ENCODE measurements around the gene NKAIN2.

The NKAIN2 gene

GRCh38 chr6:124260337-124260736, 456.7 kb downstream of the NKAIN2 start:
- H3K4me2 ChIP-seq (ENCODE audit: low read depth, low read length): no peak overlapping the region
- H4K20me1 ChIP-seq (ENCODE audit: insufficient read depth, low read length): no peaks in the 10 kb centered on the region
- no peak for DNase-seq
- H3K27me3 ChIP-seq (replicated peaks; ENCODE audit: insufficient read depth, low read length): no peaks in the 10 kb centered on the region
- H3F3A ChIP-seq (ENCODE audit: insufficient read depth, low read length): no peaks in the 10 kb centered on the region
- no peaks in the 10 kb centered on the region for H3K9me2 ChIP-seq (replicated peaks; ENCODE audit: insufficient read depth, low read length)
- no peaks in the 10 kb centered on the region for H3K79me2 ChIP-seq (ENCODE audit: low read length)
- H3K4me1 ChIP-seq (ENCODE audit: low read length): no peaks in the 10 kb centered on the region
- H3K27ac ChIP-seq (ENCODE audit: low read length): no peak overlapping the region
- H3K36me3 ChIP-seq (replicated peaks; ENCODE audit: insufficient read depth, low read length): no peaks in the 10 kb centered on the region
- H2AFZ ChIP-seq (ENCODE audit: low read length): no peak overlapping the region
- no peaks in the 10 kb centered on the region for H3K9me3 ChIP-seq (replicated peaks; ENCODE audit: insufficient read depth, low read length)
- H3K9ac ChIP-seq (ENCODE audit: low read length): no peak overlapping the region
- H3K4me3 ChIP-seq (ENCODE audit: low read length): no peak overlapping the region
- TF ChIP-seq EZH2 (optimal IDR thresholded peaks at IDR 0.05; ENCODE audit: low read depth, low read length) (no peak), CTCF (IDR thresholded peaks at IDR 0.05; ENCODE audit: low read length) (no peak), EZH2phosphoT487 (IDR thresholded peaks at IDR 0.05; ENCODE audit: low read length) (no peak)

GRCh38 chr6:124269733-124270132, 466.1 kb downstream of the NKAIN2 start:
- Histone ChIP-seq H3K9me2 (replicated peaks; ENCODE audit: insufficient read depth, low read length) (no peaks in the 10 kb centered on the region), H3K27me3 (replicated peaks; ENCODE audit: insufficient read depth, low read length) (no peaks in the 10 kb centered on the region)

GRCh38 chr6:124273701-124274100, 470.0 kb downstream of the NKAIN2 start:
- no peaks in the 10 kb centered on the region for H4K20me1 ChIP-seq (ENCODE audit: insufficient read depth, low read length)

More at GRCh38 chr6:124269733-124270132, 466.1 kb downstream of the NKAIN2 start:
- H3F3A ChIP-seq (ENCODE audit: insufficient read depth, low read length): no peaks in the 10 kb centered on the region
- H4K20me1 ChIP-seq (ENCODE audit: insufficient read depth, low read length): no peaks in the 10 kb centered on the region
- no peak for DNase-seq
- no peaks in the 10 kb centered on the region for H3K9me3 ChIP-seq (replicated peaks; ENCODE audit: insufficient read depth, low read length)
- TF ChIP-seq EZH2phosphoT487 (IDR thresholded peaks at IDR 0.05; ENCODE audit: low read length): no peak
- TF ChIP-seq EZH2 (optimal IDR thresholded peaks at IDR 0.05; ENCODE audit: low read depth, low read length): no peak
- TF ChIP-seq CTCF (IDR thresholded peaks at IDR 0.05; ENCODE audit: low read length): no peak
- no peak overlapping the region for H2AFZ ChIP-seq (ENCODE audit: low read length)
- no peaks in the 10 kb centered on the region for H3K4me1 ChIP-seq (ENCODE audit: low read length)
- no peak overlapping the region for H3K4me3 ChIP-seq (ENCODE audit: low read length)
- H3K36me3 ChIP-seq (replicated peaks; ENCODE audit: insufficient read depth, low read length): no peaks in the 10 kb centered on the region
- no peak overlapping the region for H3K4me2 ChIP-seq (ENCODE audit: low read depth, low read length)
- H3K27ac ChIP-seq (ENCODE audit: low read length): no peak overlapping the region
- H3K9ac ChIP-seq (ENCODE audit: low read length): no peak overlapping the region
- no peaks in the 10 kb centered on the region for H3K79me2 ChIP-seq (ENCODE audit: low read length)

More at GRCh38 chr6:124273701-124274100, 470.0 kb downstream of the NKAIN2 start:
- no peaks in the 10 kb centered on the region for H3K9me2 ChIP-seq (replicated peaks; ENCODE audit: insufficient read depth, low read length)
- H3K27ac ChIP-seq (ENCODE audit: low read length): no peak overlapping the region
- no peaks in the 10 kb centered on the region for H3K27me3 ChIP-seq (replicated peaks; ENCODE audit: insufficient read depth, low read length)
- DNase-seq: no peak
- no peaks in the 10 kb centered on the region for H3F3A ChIP-seq (ENCODE audit: insufficient read depth, low read length)
- no peak overlapping the region for H3K4me3 ChIP-seq (ENCODE audit: low read length)
- no peaks in the 10 kb centered on the region for H3K9me3 ChIP-seq (replicated peaks; ENCODE audit: insufficient read depth, low read length)
- H3K79me2 ChIP-seq (ENCODE audit: low read length): no peaks in the 10 kb centered on the region
- TF ChIP-seq EZH2phosphoT487 (IDR thresholded peaks at IDR 0.05; ENCODE audit: low read length) (no peak), EZH2 (optimal IDR thresholded peaks at IDR 0.05; ENCODE audit: low read depth, low read length) (no peak), CTCF (IDR thresholded peaks at IDR 0.05; ENCODE audit: low read length) (no peak)
- H2AFZ ChIP-seq (ENCODE audit: low read length): no peak overlapping the region
- no peak overlapping the region for H3K4me2 ChIP-seq (ENCODE audit: low read depth, low read length)
- no peaks in the 10 kb centered on the region for H3K36me3 ChIP-seq (replicated peaks; ENCODE audit: insufficient read depth, low read length)
- H3K9ac ChIP-seq (ENCODE audit: low read length): no peak overlapping the region
- H3K4me1 ChIP-seq (ENCODE audit: low read length): no peaks in the 10 kb centered on the region
